Measurements from ENCODE around the gene SECISBP2. TPM values are rescaled to one million over a fixed set of nuclear protein-coding genes. Genes with fewer than 3 reads are reported as not detected.

The SECISBP2 gene
- total RNA-seq, 1 donor from 2014 or later, result 55.6 TPM

DNA sequence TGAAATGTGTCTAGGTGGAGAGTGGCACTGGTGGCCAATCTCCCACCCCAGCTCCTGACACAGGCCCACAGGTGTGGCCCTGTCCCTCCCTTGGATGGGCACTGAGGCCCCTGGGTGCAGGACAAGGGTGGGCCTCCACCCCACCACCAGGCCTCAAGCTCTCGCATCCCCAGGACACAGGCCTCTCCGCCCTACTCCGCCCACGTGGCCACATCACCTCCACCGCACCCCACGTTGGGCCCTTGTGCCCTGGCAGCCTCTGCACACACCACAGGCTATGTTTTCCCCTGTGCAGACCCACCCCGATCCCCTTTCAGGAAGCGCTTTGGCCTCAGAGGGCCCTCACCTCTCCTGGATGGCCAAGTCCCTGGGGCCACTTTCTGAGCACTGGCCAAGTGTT is 54.7 kb downstream of the SECISBP2 start:
- DNase-seq (no peak), ATAC-seq (peak; percentile 6 to 8)
- H3K27me3 ChIP-seq (ENCODE audit: low read depth), result no peaks in the 10 kb centered on the region
- no peak overlapping the region for H3K27ac ChIP-seq
- intact Hi-C loops (cut with DNase I), result no loop called here
- no peak for TF ChIP-seq CTCF (IDR thresholded peaks at IDR 0.05)
- no peak overlapping the region for H3K4me3 ChIP-seq
- no peaks in the 10 kb centered on the region for H3K9me3 ChIP-seq
- peaks cover 14% of the 10 kb centered on the region for H3K36me3 ChIP-seq
- no peaks in the 10 kb centered on the region for H3K4me1 ChIP-seq

GRCh38 chr9:89374176-89374575 is 55.9 kb downstream of the SECISBP2 start:
- no peaks in the 10 kb centered on the region for H3K27me3 ChIP-seq (ENCODE audit: low read depth)
- H3K4me1 ChIP-seq, result no peaks in the 10 kb centered on the region
- no peak overlapping the region for H3K27ac ChIP-seq
- H3K4me3 ChIP-seq, result no peak overlapping the region
- no peak for TF ChIP-seq CTCF (IDR thresholded peaks at IDR 0.05)
- DNase-seq (no peak), ATAC-seq (no peak)
- H3K36me3 ChIP-seq, result peaks cover 26% of the 10 kb centered on the region
- intact Hi-C loops (cut with DNase I), result no loop called here
- no peaks in the 10 kb centered on the region for H3K9me3 ChIP-seq

GRCh38 chr9:89375191-89375760 is 57.0 kb downstream of the SECISBP2 start:
- Histone ChIP-seq H3K4me1 (no peaks in the 10 kb centered on the region), H3K4me3 (no peak overlapping the region), H3K27ac (no peak overlapping the region), H3K9me3 (no peaks in the 10 kb centered on the region), H3K27me3 (ENCODE audit: low read depth) (no peaks in the 10 kb centered on the region), H3K36me3 (peaks cover 30% of the 10 kb centered on the region)
- DNase-seq (no peak), ATAC-seq (peak; percentile 6 to 38)
- intact Hi-C loops (cut with DNase I), result no loop called here
- no peak for TF ChIP-seq CTCF (IDR thresholded peaks at IDR 0.05)

- ATAC-seq, result no peak
- H3K4me1 ChIP-seq, result no peaks in the 10 kb centered on the region
- H3K4me3 ChIP-seq, result no peak overlapping the region
- intact Hi-C loops (cut with DNase I), result no loop called here
- H3K9me3 ChIP-seq, result no peaks in the 10 kb centered on the region
- TF ChIP-seq CTCF (IDR thresholded peaks at IDR 0.05), result no peak
- H3K27ac ChIP-seq, result no peak overlapping the region
- no peaks in the 10 kb centered on the region for H3K27me3 ChIP-seq (ENCODE audit: low read depth)
- peaks cover 30% of the 10 kb centered on the region for H3K36me3 ChIP-seq
- DNase-seq, result no peak
Observed at GRCh38 chr9:89376286-89376685, 58.0 kb downstream of the SECISBP2 start.

DNA sequence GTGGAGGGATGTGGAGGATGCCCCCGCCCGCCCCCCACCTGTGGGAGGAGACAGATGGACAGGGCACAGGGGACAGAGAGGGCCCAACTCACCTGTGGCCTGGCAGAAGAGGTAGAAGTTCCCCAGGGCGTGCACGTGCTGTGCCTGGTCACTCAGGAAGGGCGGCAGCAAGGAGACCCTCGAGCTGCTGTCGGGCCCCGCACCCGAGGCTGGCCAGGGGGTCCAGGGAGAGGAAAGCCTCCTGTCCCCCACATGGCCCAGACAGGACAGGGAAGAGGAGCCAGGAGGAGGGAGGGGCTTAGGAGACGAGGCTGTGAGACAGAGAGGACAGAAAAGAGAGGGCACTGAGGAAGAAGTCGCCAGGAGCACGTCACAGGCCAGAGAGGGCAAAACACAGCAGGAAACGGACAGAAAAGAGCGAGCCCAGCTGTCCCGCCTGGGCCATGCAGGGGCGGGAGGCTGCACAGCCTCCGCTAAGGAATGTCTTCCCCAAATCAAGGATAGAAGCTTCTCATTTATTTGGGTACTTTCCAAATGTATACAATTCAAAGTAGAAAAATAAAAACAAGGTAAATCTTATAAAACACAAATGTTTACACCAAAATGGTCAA is 58.5 kb downstream of the SECISBP2 start:
- DNase-seq, result no peak
- Histone ChIP-seq H3K36me3 (peaks cover 32% of the 10 kb centered on the region), H3K4me3 (no peak overlapping the region), H3K27me3 (ENCODE audit: low read depth) (no peaks in the 10 kb centered on the region), H3K9me3 (no peaks in the 10 kb centered on the region), H3K27ac (no peak overlapping the region), H3K4me1 (no peaks in the 10 kb centered on the region)
- intact Hi-C loops (cut with DNase I), result no loop called here
- no peak for TF ChIP-seq CTCF (IDR thresholded peaks at IDR 0.05)
- no peak for ATAC-seq

All from lower lobe of right lung (tissue), 2 donors.